IPS-NIHi7 (cell line): ENCODE measurements around the gene EXOSC5.
"Not testable (repeated sequence)": the region's sequence is repeated elsewhere in the genome, so short reads cannot be mapped to it uniquely, and the experiment has no call there.

Experiments
- DNase-seq: peaks from one replicate; pipeline ENCODE4 v3.0.0; 2012; ENCODE audit warnings: mixed read lengths; ENCODE audit errors: extremely low spot score

EXOSC5 gene

DNA sequence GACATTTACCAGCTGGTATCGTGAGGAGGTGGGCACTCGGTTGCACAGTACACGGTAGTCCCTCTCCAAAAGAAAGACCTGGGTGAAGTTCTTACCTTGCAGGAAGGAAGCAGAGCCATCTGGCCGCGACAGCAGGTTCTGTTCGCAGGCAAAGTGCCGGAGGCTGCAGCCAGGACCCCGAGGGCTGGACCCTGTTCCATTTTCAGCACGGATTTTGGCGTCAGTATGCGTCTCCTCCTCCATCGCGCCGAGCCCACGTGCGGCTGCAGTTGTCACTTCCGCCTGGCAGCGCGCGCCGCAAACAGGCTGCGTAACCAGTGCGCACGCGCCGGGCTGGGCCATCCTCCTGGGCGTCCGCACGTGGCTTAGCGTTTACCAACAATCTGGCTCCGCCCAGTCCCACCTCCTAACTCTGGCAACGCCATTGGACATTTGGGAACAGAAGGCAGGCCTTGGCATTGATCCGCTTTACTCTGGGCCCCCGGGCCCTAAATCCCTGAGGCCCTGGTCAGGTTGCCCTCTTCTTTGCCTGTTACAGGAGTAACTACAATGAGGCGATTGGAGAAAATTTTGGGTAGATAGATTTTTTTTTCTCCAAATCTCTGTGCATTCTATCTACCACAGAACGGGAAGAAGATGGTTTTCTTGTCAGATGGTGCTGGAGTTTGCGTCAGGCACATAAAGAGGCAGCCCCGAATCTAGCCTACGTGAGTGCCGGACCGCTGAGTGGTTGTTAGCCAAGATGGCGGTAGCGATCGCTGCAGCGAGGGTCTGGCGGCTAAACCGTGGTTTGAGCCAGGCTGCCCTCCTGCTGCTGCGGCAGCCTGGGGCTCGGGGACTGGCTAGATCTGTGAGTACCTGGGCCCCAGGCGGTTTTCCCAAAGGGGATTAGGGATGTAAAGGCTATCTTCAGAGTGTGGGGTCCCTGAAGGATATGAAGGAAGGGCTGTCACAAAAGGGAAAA lies at the start of gene EXOSC5, which contains the start of gene BCKDHA:
EXOSC5 (minus strand) TSS at position 274 of the 964 bp plus-strand sequence; CDS start at position 243, 31 bp downstream.
BCKDHA (plus strand) TSS at position 733 of the 964 bp plus-strand sequence; CDS start at position 743, 10 bp downstream.
- peak; percentile 99 for DNase-seq

DNA sequence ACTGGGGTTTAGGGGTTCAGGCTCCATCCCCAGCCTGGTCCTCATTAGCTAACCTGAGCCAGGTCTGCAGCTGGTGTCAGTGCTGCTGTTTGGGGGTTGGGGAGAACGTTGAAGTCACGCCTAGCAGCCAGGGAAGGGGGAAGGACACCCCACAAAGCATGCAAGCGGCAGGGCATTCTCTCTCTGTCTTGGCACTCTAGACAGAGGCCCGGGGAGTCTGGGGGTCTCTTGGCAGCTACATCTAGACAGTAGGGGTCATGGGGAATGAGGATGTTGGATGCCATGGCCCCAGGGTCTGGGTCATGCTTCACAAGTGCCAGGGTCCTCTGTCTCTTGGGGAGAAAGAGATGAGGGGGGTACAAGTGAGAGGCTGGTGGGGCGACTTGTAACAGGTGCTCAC lies 48.4 kb upstream of the EXOSC5 start:
- DNase-seq: no peak

DNA sequence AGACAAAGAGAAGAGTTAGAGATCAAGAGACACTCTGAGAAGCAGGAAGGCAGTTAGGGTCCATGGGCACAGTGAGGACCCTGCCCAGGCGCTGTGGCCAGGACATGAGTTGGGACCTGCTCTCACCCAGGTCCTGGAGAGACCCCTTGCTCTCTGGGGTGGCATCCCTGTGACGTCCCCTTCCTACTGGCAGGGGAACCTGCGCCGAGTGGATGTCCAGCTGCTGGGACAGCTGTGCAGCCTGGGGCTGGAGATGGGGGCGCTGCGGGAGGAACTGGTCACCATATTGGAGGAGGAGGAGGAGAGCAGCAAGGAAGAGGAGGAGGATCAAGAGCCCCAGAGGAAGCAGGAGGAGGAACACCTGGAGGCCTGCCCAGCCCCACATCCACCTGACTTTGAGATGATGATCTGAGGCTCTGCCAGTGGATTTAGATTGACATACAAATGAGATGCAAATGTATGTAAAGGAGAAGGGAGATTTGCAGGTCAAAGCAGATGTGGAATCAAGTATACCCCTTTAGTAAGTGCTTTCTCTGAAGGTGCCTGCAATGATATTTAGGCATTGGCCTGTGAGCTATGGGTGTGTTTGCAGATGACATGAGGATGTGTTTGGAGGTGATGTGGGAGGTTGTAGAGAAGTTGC lies 46.8 kb upstream of the EXOSC5 start:
- DNase-seq: no peak

DNA sequence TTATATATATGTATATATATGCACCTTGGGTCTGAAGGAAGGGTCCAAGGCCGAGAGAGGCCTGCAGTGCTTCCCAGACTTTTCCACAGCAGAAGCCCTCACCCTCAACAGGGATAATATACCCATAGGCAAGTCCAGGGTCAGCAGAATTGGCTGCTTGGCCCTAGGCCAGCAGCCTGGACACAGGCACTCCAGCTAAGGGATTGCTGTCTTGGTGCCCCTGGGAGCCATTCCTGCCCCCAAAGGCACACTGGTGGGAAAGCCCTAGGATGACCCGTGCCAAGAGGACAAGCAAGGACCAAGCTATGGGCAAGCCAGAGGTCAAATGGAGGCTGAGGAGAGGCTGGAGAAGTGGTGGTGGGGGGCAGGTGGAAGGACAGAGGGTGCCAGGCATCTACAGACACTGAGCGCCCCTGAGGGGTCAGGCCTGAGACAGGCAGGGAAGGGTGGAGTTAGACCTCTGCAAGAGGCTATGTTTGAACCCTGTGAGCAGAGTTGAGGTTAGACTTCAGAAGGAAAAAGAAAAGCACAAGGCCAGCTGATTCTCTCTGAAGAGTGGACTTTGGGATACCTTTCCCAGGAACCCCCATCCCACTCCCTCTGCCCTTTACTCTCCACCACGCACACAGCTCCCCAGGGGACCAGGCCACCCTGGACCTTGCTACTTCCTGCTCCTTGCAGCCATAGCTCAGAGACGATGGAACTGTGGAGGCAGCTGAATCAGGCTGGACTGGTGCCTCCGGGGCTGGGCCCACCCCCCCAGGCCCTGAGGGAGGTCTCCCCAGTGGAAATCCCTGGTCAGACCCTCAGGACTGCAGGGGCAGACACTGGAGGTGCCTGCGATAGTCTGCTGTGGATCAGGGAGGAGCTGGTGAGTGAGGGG lies 45.6 kb upstream of the EXOSC5 start, which contains the start of gene ERICH4:
ERICH4 (plus strand) TSS at position 684 of the 883 bp plus-strand sequence; CDS start at position 698, 14 bp downstream.
- DNase-seq: no peak

DNA sequence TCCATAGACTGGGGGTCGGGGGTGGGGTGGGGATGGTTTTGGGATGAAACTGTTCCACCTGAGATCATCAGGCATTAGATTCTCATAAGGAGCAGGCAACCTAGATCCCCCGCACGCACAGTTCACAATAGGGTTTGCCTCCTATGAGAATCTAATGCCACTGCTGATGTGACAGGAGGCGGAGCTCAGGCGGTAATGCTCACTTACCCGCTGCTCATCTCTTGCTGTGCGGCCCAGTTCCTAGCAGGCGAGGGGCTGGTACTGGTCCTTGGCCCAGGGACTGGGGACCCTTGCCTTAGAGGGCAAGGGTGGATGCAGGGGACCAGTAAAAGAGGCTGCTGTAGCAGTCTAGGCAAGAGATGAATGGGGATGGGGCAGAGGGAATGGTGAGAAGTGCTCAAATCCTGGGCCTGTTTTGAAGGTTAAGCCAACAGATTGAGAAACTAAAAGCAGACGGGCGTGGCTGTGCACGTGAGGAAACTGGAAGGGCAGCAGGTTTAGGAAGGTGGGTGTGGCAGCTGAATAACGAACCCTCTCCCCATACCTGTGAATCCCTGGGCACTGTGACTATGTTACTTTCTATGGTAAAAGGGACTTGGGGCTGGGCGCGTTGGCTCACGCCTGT lies 44.3 kb upstream of the EXOSC5 start:
- no peak for DNase-seq

DNA sequence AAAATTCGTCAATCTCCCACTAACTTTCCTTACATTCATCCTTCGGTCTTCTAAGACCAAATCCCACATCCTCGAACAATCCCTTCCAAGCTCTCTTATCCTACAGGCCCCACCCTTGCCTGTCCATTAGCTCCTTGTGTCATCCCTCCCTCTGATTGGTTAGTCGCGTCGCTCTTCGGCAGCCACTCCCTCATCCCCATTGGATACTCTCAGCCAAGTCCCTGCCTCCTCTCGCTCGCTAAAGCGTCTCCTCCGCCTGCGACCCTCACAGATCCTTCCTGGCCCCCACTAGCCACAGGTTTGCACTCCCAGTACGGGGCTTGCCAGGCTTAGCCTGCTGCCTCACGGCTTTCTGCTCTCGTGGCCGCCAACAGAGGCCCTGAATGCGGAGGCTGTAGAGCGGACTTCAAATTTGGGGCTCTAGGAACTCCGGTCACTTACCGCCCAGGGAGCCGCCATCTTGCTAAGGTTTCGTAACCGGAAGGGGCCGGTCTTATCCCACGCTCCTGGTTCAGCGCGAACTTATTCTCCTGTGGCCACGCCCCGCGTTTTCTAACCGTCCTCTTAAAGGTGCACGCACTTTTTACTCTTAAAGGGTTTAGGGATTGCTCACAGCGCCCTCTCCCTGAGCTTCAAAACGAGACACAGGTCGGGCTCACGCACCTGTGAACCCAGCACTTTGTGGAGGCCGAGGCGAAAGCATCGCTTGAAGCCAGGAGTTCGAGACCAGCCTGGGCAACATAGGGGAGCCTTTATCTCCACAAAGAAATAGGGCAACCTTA lies 42.5 kb upstream of the EXOSC5 start, which contains the start of gene DMAC2:
DMAC2 (minus strand) TSS at position 472 of the 782 bp plus-strand sequence; CDS start at position 459, 13 bp downstream.
- peak; percentile 99 for DNase-seq

DNA sequence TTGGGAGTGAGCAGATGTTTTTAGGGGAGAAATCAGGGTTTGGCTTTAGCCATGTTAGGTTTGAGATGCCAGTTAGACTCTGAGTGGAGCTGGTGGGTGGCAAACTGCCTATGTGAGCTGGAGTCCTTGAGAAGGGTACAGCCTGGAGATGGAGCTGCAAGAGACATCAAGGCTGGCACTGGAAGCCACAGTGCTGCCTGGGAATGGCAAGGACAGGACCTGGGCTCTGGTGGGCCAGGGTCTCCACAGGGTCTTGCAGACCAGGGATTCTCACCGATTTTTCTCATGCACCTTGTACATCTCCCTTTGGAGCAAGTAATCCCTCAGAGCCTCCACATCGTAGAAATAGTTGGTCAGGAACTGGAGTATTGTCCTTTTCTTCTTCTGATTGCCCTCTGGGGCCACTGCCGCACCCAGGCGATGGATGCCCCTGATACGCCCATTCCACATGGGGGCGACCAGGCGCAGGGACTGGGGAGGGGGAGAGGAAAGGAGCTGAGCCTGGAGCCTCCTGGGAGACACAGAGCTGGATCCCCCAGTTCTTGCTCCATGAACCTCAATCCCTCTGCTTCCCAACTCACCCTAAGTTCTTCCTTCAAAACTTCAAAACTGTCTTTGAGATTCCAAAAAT lies 40.9 kb upstream of the EXOSC5 start:
- no peak for DNase-seq

DNA sequence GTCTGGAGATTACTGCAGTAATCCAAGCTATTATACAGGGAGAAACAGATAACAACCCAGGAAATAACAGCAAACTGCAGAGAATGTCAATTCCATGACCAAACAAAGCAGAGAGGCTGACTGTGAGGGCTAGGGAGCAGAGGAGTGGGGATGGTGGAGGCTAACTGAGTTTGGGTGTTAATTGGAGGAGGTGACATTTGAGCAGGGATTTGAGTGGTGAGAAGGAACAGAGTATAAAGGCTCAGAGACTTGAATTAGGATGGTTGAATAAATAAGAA lies 39.5 kb upstream of the EXOSC5 start:
- DNase-seq: no peak

DNA sequence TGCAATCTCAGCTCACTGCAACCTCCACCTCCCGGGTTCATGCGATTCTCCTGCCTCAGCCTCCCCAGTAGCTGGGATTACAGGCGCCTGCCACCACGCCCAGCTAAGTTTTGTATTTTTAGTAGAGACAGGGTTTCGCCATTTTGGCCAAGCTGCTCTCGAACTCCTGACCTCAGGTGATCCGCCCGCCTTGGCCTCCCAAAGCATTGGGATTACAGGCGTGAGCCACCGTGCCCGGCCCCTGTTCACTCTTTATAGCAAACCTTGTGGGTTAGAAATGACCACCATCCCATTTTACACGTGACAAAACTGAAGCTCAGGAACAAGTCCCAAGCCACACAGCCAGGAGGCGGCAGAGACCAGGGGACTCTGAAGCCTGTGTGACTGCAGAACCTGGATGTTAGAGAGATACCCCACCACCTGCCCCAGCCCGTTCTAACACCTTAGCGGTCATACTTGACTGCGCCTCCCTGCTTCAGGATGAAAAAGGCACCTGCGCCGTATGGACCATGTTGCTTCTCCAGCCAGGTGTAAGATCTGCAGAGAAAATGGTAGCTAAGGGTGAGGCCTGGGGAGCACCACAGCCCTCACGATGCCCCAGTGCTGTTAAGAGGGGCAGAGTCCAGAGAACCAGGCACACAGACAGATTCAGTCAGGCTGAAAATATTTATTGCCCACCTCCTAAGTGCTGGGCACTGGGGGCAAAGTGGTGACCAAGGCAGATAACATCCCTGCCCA lies 38.9 kb upstream of the EXOSC5 start:
- DNase-seq: no peak

DNA sequence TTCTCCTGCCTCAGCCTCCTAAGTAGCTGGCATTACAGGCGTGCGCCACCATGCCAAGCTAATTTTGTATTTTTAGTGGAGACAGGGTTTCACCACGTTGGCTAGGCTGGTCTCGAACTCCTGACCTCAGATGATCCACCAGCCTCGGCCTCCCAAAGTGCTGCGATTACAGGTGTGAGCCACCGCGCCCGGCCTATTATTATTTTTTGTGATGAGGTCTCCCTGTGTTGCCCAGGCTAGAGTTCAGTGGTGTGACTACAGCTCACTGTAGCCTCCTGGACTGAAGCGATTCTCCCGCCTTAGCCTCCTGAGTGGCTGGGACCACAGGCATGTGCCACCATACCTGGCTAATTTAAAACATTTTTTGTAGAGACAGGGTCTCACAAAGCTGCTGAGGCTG lies 38.2 kb upstream of the EXOSC5 start:
- DNase-seq: not testable (repeated sequence)

DNA sequence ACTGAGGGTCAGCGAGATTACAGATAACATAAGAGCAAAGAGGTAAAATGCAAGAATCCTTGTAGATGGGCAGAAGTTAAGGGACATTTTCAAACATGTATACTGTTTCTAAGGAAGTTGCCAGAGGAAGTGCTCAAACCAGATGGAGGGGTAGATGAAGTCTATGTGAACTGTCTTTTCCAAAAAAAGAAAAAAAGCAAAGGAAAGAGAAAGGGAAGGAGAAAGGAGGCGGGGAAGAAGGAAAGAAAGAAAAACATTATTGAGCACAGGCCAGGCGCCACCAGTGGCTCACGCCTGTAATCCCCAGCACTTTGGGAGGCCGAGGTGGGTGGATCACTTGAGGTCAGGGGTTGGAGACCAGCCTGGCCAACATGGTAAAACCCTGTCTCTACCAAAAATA lies 37.3 kb upstream of the EXOSC5 start:
- no peak for DNase-seq

DNA sequence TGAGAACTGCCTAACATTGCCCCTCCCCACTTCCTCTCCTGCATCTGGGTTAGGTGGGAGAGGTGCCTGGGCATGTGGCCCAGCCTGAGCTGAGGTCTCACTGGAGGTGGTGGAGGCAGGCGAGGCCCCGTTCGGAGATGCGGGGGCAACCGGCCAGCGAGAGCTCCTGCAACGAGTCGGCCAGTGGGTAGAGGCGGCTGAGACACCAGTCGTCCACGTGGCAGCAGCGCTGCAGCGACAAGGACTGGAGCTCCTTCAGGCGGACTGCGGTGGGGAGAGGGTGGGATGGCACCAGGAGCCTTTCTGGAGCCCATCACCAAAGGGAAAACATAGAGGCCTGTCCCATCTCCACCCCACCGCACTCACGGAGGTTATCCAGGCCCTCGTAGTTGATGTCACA lies 36.0 kb upstream of the EXOSC5 start:
- DNase-seq: no peak

DNA sequence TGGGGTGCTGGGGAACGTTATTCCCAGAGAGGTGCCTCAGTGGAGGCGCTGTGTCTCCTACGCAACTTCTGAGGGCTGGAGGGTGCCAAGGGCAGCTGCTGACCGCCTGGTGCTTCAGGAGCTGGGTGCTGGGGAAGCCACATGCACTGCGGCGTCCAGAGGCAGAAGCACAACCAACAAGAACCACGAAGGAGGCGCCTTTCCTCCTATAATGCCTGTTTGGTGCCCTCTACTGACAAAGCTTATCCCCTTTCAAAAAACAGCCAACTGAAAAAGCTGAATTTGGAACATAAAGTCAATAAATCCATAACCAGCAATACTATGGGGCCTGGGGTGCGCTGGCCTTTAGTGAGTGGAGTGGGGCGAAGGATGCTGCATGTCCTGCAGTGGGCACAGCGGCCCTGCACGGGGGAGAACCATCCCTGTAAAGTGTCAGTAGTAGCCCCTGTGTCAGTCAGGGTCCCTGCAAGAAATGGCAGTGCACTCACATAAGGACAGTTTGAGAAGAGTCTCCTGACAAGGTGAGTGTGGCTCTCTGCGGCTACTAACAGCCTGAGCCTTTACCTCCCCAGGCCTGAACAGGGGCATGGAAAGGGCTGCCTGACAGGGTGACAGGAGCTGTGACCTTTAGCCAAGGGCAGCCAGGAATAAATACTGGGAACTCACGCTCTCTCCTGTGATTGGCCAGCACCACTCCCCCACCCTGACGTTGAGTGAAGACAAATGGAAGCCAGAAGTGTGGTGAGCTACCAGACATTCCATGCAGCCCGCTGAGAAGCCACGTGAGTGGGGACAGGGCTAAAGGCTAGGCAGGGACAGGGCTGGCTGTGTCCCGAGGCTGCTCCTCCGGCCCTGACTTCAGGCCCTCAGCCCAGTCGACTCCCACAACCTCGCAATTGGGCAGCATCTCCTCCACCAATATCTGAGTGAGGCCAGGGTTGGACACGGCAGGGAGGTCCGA lies 34.5 kb upstream of the EXOSC5 start:
- DNase-seq: no peak

DNA sequence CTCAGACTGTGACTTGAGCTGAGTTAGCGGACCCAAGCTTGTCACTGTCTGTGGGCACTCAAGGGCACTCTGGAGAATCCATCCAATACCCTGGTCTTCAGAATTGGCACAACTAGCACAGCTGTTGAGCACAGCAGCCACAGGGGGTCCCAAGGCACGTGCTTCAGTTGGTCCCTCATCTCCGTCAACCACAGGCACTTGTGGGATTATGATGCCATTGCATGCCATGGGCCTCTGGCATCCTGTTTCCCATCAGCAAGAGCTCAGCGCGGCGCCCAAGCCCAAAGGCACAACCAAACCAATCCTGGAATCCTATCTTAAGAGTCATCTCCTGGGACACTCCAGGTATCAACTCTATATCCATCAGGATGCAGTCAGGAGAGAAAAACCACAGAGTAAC lies 33.8 kb upstream of the EXOSC5 start:
- no peak for DNase-seq

DNA sequence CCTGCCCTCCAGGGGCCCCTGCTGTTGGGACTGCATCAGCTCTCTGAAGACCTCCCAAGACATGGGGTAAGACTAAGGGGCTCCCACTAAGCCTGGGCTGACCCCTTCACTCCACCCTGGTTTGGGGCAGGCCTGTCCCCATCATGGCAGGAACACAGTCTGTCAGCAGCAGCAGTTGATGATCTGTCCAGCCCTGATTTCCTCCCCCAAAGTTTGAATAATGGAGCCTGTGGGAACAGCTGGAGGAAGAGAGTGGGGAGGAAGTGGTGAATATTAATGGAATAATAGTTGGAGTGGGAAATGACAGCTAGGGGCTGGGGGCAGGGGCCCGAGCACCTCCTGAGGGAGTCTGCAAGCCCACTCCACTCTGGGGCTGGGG lies 31.3 kb upstream of the EXOSC5 start:
- DNase-seq: no peak

DNA sequence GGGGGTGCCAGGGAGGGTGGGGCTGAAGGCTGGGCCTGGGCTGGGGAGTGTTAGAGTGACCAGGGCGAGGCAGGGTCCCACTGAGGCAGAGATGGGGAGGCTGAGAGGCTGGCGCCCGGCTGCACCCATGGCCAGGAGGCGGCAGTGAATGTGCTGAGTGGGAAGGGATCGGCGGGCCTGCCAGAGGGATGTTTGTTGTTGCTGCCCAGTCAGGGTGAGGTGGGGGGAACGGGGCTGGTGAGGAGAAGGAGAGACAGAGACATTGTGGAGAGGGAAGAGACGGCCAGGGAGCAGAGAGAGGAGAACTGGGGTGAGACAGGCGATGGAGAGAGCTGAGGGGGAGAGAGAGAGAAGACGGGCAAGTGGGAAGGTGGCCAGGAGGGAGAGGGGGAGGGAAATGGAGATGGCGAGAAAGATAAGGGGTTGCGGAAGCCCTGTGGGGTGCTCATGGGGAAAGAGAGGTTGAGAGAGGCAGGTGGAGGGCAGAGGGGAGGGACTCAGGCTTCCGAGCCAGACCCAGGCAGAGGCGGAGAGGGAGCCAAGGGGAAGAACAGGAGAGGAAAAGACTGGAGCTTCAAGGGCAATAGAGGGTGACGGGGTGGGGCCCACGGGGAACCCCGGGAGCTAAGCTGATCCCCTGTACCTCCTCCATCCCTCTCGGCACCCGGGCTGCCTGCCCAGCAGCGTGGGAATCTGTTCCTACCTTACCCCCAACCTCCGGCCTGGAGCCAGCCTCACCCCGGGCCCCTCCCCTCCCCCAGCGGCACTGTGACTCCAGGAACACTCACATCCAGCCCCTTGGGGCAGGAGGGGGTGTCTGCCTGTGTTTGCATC lies 30.7 kb upstream of the EXOSC5 start:
- DNase-seq: peak; percentile 32

DNA sequence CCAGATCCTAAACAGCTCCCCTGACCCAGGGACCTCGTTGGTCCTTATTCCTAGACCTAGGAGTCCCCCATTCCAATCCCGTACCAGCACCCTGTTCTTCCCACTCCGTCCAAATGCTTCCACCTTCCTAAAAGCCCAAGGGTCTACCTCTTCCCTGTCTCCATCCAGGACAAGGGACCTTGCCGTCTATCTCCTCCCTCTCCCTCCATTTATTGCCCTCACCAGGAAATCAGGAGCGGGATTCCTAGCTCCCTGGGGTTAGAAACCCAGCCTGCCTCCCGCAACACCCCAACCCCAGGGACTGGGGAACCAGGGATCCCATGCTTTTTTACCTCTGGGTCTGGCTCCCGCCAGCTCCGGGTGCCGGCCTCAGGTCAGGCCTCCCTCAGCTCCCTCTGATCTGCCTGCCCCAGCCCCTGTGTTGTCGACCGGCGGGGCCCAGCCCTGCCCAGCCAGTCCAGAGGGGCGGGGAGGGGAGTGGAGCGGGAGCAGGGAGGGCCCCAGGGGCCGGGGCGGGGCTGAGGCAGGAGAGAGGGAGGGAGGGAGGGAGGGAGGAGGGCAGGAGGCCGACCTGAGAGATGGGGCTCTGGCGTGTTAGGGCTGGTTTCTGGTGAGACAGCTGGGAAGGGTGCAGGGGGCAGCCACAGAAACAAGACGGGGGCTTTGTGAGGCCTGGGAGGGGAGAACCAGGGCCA lies 29.9 kb upstream of the EXOSC5 start, which contains the start of gene B3GNT8:
B3GNT8 (minus strand) TSS at position 423 of the 695 bp plus-strand sequence. CDS start 596 bp downstream, outside the sequence.
- DNase-seq: peak; percentile 96
